NCI-H2107 treated with DMSO at 0.1 percent for 48 hours (cell line): ENCODE data around the gene ACER3.
"Not testable (repeated sequence)": the region's sequence is repeated elsewhere in the genome, so short reads cannot be mapped to it uniquely, and the experiment has no call there.

ENCODE experiments used
- DNase-seq: peaks from one replicate; lab custom pipeline; 2025; ENCODE audit not compliant: unreplicated experiment; lab: John Stamatoyannopoulos, UW

ACER3 gene

DNA sequence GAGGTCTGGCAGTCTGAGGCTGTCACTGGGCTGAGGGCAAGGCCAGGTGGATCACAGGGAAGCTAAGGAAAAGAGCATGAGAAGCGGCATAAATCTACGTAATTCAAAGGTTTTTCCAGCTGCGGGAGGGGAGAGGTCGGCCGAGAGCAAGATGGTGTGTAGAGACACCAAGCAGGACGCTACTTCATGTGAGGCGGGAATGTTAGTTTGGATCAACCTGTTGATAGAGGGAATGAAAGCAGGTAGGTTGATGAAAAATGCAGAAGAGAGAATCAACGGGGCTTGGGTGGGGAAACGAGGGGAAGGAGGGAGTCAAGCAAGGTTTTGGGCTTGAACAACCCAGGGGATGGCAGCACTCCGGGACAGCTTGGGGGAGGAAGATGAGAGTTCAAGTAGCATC lies 176.3 kb downstream of the ACER3 start:
- no peak for DNase-seq

DNA sequence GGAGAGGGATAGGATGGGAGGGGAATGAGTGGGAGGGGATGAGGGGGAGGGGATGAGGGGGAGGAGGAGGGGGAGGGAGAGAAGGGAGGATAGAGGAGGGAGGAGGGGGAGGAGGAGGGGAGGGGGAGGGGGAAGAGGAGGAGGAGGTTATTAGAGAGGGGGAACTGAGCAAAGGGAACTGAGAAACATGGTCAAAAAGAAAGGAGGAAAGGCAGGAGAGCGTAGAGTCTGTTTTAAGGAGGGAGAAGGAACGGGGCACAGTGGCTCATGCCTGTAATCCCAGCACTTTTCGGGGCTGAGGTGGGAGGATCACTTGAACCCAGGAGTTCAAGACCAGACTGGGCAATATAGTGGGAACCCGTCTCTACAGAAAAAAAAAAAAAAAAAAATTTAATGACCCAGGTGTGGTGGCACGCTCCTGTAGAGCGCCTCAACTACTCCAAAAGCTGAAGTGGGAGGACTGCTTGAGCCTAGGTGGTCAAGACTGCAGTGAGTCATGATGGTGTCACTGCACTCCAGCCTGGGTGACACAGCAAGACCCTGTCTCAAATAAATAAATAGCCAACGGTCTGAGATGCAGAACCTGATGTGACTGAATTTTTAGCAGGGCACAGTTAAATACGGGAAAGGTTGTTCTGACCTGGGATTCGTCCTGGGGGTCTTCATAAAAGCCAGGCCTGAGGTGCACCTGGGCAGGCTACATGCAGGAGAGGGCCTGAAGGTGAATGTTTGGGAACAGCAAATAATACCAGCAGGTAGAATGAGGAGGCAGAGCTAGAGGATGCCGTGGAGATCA lies 177.5 kb downstream of the ACER3 start:
- DNase-seq, result no peak

DNA sequence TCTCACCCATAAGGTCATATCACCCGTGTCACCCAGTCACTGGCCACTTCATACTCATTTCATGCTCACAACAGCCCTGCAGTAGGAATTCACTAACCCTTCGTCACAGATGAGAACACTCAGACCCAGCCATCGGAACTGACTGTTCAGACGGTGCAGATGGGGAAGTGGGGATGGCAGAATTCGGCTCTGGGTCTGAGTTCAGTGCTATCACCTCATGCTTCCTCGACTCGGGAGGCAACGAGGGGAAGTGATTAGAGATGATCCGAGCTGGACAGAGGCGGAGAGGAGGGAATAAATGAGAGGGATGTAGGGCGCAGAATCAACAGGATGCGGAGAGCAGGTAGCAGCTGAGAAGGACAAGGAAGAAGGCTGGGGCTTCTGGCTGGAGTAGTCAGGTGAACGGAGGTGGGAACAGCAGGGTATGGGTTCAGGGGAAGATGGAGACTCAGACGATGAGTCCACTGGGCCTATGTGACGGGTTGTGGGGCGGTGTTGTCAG lies 178.2 kb downstream of the ACER3 start:
- DNase-seq, result no peak

DNA sequence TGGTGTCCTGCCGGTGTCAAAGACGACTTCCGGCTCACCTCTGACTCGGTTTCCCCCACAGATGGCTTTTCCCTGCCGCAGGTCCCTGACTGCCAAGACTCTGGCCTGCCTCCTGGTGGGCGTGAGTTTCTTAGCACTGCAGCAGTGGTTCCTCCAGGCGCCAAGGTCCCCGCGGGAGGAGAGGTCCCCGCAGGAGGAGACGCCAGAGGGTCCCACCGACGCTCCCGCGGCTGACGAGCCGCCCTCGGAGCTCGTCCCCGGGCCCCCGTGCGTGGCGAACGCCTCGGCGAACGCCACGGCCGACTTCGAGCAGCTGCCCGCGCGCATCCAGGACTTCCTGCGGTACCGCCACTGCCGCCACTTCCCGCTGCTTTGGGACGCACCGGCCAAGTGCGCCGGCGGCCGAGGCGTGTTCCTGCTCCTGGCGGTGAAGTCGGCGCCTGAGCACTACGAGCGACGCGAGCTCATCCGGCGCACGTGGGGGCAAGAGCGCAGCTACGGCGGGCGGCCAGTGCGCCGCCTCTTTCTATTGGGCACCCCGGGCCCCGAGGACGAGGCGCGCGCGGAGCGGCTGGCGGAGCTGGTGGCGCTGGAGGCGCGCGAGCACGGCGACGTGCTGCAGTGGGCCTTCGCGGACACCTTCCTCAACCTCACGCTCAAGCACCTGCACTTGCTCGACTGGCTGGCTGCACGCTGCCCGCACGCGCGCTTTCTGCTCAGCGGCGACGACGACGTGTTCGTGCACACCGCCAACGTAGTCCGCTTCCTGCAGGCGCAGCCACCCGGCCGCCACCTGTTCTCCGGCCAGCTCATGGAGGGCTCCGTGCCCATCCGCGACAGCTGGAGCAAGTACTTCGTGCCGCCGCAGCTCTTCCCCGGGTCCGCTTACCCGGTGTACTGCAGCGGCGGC lies 179.0 kb downstream of the ACER3 start:
- no peak for DNase-seq

DNA sequence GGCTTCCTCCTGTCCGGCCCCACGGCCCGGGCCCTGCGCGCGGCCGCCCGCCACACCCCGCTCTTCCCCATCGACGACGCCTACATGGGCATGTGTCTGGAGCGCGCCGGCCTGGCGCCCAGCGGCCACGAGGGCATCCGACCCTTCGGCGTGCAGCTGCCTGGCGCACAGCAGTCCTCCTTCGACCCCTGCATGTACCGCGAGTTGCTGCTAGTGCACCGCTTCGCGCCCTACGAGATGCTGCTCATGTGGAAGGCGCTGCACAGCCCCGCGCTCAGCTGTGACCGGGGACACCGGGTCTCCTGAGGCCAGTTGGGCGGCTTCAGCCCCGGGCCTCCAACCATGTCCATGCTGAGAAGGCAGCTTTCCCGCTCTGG lies 179.7 kb downstream of the ACER3 start:
- DNase-seq, result no peak

DNA sequence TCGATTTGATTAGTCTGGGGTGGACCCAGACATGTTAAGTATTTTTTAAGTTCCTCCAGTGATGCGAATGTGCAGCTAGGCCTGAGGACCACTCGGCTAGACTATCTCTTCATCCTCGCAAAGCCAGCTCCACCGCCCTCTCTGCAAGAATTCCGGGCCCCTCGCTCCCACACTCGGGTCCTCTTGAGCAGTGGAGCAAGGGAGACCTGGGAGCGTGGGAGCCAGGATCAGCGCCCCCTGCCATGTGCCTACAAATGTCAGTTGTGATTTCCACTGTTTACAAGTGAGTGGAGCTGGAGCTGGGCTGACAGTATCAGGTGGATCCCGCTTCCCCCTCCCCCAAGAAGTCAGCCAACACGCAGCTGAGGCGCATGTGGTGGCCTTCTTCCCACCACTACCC lies 180.2 kb downstream of the ACER3 start:
- no peak for DNase-seq

DNA sequence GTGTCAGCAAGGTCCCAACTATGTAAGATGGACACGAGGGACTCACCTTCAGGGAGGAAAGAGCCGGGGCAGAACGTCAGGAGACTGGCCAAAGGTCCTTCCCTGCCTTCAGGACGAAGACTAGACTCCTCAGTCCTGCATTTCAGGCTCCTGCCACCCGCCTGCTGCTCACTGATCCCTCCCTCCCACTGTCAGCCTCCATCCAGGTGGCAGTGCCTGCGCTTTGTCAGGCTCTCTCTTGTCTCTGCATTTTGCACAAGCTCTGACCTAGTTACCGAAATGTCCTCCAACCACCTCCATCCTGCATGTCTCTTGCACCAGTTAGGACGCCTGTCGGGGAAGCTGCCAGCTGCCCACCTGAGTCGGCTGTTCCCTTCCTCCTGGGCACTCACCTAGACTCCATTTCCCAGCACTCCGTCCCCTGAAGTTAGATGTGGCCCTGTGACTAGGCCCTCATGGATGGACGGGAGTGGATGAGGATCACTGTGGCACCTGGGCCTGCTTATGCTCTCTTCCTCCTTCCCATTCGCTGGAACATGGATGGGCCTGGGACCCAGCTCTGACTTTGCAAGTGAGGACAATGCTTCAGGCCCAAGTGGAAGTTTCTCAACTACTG lies 181.5 kb downstream of the ACER3 start:
- DNase-seq, result no peak

DNA sequence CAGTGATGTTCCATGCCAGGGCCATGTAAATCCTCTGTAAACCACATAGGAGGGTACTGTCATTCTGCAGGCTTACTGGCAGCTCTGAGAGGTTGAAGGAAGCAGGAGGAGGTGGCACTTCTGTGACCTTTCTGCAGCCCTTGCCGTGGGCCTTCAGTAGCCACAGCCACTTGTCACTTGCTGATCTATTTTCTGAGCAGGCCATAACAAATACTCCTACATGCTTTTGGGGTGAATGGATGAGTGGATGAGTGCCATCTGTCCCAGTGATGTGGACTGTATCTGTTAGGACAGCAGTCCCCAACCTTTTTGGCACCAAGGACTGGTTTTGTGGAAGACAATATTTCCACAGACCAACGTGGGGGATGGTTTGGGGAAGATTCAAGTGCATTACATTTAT lies 183.6 kb downstream of the ACER3 start:
- DNase-seq, result no peak

DNA sequence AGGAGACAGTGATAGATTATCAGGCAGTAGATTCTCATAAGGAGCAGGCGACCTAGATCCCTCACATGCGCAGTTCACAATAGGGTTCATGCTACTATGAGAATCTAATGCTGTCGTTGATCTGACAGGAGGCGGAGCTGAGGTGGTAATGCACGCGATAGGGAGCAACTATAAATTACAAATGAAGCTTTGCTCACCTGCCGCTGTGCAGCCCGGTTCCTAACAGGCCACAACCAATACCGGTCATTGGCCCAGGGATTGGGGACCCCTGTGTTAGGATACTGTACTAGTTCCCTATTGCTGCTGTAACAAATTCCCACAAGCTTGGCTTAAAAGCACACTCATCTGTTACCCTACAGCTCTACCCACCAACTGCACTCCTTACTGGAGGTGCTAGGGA lies 184.2 kb downstream of the ACER3 start:
- no peak for DNase-seq

DNA sequence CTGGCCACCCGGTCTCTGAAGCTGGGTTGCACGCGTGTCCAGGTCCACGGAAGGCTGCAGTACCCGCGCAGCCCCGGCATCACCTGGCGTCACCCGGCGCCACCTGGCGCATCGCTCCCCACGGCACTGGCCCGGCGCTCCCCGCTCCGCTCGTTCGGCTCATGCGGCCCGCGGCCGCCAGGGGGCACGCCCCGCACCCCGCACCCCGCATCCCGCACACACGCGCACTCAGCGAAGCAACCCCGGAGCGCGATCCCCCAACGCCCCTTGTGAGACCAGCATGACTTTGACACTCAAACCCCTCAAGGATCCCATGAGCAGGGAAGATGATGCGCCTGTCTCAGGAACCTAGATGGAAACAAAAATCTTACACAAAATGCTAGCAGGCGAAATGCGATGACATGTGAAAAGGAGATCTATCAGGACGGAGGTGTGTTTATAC lies 185.4 kb downstream of the ACER3 start:
- DNase-seq, result peak; percentile 46

DNA sequence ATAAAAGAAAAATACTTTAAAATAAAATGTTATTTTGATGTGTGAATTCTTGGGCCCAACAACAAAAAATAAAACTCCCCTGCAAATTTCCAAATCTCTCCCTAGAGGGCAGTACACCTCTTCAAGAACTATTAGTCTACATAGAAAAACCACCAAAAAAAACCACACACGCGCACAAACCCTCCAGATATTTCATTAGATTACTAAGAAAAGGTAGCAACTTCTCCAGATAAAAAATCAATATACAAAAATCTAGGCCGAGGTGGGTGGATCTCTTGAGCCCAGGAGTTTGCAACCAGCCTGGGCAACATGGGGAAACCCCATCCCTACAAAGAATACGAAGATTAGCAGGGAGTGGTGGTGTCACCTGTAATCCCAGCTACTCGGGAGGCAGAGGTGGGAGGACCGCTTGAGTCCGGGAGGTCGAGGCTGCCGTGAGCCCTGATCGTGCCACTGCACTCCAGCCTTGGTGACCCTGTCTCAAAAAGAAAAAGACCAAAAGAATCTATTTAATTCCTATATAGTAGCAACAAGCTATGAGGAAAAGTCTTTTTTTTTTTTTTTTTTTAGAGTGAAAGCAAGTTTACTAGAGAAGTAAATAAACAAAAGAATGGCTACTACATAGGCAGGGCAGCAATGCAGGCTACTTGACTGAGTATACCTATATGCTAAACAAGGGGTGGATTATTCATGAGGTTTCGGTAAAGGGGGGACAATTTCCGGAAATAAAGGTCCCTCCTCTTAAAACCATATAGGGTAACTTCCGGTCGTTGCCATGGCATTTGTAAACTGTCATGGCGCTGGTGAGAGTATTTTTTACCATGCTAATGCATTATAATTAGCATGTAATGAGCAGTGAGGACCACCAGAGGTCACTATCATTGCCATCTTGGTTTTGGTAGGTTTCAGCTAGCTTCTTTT lies 186.5 kb downstream of the ACER3 start:
- peak; percentile 86 for DNase-seq

DNA sequence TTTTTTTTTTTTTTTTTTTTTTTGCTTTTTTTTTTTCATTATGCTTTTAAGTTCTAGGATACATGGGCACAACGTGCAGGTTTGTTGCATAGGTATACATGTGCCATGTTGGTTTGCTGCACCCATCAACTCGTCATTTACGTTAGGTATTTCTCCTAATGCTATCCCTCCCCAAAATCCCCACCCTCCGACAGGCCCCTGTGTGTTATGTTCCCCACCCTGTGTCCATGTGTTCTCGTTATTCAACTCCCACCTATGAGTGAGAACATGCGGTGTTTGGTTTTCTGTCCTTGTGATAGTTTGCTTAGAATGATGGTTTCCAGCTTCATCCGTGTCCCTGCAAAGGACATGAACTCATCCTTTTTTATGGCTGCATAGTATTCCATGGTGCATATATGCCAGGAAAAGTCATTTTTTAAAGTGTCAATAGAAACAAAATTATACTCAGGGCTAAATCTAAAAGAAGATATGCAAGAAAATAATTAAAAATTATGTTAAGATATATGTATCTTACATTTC lies 187.3 kb downstream of the ACER3 start:
- not testable (repeated sequence) for DNase-seq

DNA sequence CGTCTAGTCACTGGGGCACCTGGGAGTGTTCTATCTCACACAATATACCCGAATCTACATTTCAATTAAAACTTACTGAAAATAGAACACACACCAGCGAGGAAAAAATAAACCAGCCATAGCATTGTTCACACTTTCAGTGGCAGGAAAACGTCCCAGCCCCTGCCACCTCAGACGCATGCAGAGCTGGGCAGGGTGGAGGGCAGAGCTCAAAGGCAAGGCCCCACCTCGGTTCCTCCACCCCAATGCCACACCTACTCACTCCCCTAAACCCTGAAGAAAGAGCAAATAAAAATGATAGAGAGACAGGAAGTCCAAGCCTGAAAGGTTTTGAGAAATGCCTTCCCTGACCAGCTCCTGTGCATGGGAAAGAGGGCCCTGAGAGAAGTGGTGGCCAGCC lies 188.3 kb downstream of the ACER3 start:
- no peak for DNase-seq

DNA sequence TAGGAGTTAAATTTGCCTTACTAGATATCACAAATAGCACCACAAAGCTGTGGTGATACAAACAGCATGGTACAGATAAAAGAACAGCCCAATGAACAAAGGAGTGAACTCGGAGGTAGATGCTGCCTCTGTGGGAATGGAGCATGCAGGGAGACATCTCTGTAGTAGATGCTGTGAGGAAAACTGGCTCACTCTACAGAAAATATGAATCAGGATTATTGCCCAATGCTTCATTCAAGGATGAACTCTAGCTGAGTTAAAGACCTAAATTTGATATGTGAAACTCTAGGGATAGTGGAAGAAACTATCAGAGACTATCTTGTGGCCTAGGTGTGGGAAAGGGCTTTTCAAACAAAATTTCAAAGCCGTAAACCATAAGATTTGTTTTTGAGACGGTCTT lies 190.8 kb downstream of the ACER3 start:
- DNase-seq, result no peak

DNA sequence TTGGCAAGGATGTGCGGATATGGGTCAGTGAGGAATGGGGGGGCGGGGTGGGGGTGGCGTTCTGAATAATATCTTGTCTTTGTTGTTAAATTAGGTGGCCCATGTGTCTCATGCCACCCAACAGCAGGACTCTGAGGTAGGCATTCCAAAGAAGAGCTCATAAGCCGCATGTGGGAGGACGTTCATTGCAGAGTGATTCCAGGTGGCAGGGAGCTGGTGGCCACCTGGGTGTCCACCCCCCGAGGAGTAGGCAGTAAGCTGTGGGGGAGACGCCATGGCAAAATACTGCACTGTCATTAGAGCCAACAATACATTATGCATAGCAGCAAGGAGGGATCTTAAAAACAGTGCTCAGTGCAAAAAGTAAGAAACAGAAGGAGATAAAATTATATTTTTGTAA lies 191.8 kb downstream of the ACER3 start:
- DNase-seq, result no peak

DNA sequence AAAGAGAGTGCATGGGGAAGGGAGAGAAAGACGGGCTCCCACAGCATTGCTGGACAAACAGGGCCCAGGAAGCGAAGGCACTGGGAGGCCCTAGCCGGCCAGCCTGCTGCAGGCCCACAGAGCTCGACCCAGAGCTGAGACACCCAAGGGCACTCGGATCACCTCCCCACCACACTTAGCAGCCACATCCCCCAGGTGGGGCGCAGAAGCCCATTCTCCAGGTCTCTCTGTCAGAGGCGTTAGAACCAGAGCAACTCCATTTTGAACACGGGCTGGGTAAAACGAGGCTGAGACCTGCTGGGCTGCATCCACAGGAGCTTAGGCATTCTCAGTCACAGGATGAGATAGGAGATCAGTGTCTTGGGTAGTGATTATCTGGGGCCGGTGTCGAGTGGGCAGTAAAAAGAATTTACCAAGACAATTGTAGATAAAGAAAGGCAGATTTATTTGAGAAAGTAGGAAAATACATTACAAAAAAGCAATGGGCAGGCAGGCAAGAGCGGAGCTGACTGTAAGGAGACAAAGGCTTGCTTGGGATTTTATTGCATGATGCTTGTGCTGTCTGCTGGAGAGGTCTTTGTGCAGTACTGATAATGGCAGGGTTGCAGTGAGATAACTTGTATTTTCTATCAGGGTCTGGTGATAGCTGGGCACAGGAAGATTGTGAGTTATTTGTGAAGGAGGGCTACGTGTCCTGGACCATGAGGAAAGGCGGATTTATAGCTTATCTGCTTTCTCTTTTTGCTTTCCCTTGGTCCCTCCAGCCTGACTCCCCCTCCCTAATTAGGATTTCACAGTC lies 192.7 kb downstream of the ACER3 start:
- no peak for DNase-seq

DNA sequence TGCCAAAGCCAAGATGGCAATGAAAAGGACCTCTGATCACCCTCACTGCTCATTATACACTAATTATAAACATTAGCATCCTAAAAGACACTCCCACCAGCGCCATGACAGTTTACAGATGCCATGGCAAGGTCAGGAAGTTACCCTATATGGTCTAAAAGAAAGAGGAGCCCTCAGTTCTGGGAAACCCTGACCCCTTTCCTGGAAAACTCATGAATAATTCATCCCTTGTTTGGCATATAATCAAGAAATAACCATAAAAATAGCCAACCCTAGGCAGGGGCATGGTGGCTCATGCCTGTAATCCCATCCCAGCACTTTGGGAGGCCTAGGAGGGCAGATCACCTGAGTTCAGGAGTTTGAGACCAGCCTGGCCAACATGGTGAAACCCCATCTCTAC lies 193.4 kb downstream of the ACER3 start:
- no peak for DNase-seq

DNA sequence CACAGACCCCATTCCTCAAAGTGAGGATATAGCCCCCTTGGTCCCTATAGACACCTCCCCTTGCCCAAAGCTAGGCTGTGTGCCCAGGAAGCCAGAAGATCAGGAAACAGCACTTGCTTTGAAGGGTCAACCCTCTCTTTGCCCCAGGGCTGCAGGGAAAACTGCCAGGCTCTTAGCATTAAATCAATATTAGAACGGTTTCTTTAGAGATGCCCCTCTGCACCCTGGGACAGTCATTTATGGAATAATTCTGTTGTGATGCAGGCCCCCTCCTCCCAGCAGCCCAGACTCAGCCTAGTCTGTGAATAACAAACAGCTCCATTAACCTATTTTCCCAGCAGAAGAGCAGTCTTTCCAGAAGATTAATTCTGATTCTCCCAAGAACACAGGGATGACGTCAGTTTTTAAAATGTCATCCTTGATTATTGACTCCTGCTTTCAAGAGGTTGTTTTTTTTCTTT lies 194.4 kb downstream of the ACER3 start:
- no peak for DNase-seq

DNA sequence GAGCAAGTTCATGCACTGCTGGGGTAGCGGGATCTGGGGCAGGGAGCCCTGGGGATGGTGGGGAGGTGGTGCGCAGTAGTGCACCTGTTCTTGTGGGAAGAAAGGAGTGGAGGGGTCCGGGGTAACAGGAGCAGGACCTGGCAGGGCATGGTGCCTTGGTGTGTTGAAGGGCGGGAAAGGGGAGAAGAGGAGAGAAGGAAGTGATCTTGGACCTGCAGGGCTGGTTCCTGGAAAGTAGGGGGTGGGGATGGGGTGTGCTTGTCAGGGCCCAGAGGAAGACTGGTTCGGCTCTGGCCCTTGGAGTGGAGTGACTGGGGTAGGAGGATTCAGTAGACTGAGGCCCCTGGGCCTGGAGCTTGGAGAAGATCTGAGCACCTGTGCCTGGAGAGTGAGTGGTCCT lies 195.2 kb downstream of the ACER3 start:
- DNase-seq, result no peak
